ENCODE results near the gene TFDP1.

TFDP1 gene

DNA sequence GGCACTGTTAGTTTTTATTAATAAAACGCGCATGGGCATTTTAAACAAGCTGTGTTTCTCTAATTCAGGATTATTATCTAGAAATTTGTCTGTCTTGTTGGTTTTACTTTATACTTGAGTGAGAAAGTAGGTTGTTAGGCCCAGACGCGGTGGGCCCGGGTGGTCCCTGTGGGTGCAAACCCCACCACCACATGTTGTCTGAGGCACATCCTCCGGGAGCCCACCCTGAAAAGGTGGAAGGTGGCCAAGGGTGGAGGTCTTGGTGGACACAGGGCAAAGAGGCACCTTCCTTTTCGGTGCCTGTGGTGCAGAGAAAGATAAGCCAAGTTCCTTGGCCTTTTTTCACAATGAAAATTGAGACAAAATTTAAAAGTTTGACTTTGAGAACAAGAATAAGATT is 56.9 kb downstream of the TFDP1 start:
- H3K4me3 ChIP-seq (ENCODE audit: low read length) = no peak overlapping the region
- TF ChIP-seq ZNF274 (IDR thresholded peaks at IDR 0.05; ENCODE audit: low read depth, low read length) = no peak

- no peak for TF ChIP-seq ZNF274 (IDR thresholded peaks at IDR 0.05; ENCODE audit: low read depth, low read length)
- no peak overlapping the region for H3K4me3 ChIP-seq (ENCODE audit: low read length)
Measured at GRCh38 chr13:113642563-113642962, 58.0 kb downstream of the TFDP1 start.

DNA sequence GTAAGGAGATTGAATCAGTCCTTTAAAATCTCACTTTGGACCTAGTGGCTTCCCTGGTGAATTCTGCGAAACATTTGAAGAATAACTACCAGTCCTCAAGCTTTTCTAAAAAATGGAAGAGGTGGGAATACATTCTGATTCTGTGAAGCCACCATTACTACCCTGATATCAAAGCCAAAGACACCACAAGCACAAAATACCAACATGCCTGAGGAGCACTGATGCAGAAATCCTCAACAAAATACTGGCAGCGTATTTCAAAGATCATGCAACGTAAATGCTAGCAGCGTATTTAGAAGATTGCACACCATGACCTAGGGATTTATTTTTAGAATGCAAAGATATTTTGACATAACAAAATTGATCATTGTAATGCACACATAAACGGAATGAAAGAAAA is 59.0 kb downstream of the TFDP1 start:
- no peak for TF ChIP-seq ZNF274 (IDR thresholded peaks at IDR 0.05; ENCODE audit: low read depth, low read length)
- no peak overlapping the region for H3K4me3 ChIP-seq (ENCODE audit: low read length)

DNA sequence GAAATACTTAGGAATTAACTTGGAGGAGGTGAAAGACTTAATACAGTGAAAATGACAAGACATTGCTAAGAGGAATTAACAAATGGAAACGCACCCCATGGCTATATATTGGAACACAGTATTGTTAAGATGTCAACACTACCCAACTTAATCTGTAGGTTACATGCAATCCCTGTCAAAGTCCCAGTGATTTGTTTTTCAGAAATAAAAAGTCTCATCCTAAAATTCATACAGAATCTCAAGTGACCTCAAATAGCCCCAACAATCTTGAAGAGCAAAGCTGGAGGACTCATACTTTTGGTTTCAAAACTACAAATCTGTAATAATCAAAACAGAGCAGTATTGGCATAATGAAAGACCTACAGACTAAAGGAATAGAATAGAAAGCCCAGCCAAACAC is 60.2 kb downstream of the TFDP1 start:
- no peak for TF ChIP-seq ZNF274 (IDR thresholded peaks at IDR 0.05; ENCODE audit: low read depth, low read length)
- no peak overlapping the region for H3K4me3 ChIP-seq (ENCODE audit: low read length)

DNA sequence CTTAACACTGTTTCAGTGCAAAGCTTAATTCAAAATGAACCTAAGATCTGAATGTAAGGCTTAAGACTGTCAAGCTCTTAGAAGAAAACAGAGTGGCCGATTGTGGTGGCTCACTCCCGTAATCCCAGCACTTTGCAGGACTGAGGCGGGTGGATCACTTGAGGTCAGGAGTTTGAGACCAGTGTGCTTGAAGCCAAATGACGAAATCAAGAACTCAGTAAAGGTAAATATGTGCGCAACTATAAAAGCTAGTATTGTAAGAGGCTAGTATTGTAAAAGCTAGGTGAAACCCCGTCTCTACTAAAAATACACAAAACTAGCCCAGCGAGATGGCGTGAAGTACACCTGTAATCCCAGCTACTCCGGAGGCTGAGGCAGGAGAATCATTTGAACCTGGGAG is 60.8 kb downstream of the TFDP1 start:
- no peak for TF ChIP-seq ZNF274 (IDR thresholded peaks at IDR 0.05; ENCODE audit: low read depth, low read length)
- no peak overlapping the region for H3K4me3 ChIP-seq (ENCODE audit: low read length)

- no peak overlapping the region for H3K4me3 ChIP-seq (ENCODE audit: low read length)
- no peak for TF ChIP-seq ZNF274 (IDR thresholded peaks at IDR 0.05; ENCODE audit: low read depth, low read length)
Measured at GRCh38 chr13:113646376-113646775, 61.8 kb downstream of the TFDP1 start.

GRCh38 chr13:113646921-113647340 is 62.4 kb downstream of the TFDP1 start:
- no peak overlapping the region for H3K4me3 ChIP-seq (ENCODE audit: low read length)
- TF ChIP-seq ZNF274 (IDR thresholded peaks at IDR 0.05; ENCODE audit: low read depth, low read length) = no peak

DNA sequence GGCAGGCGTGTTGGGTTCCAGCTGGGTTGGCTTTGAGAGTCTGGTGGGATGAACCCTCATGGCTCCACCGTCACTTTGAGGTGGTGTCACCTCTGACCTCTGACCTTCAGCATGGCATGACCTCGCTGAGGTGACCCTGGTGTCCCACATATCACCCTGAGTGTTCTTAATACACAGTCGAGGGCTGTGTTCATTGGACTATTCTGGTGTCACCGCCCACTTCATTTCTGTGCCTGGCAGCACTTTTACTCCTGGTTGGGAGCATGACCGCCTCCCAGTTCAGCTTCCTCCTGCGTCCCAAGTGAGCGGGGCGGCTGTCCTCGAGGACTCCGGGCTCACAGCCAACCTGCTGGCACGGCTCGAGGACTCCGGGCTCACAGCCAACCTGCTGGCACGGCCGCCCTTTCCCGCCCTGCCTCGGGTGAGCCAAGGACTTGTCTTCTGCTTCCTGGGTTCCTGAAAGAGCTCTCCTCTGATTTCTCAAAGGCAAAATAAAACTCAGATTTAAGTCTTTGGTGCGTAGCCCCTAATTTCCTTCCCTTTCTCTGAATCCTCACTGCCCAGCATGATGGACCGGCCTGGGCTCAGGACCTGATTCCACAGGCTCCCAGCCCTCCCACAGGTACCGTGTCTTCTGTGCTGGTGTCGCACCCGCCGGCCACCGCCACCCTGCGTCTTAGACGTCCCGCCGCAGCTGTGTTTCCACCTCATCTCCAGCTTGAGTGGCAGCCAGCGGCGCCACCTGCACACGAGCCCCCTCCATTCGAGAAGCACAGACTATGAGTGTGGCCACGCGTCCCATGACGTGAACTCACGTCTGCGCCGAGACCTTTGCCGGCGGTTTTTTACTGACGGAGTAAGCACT is 63.0 kb downstream of the TFDP1 start:
- no peak for TF ChIP-seq ZNF274 (IDR thresholded peaks at IDR 0.05; ENCODE audit: low read depth, low read length)
- no peak overlapping the region for H3K4me3 ChIP-seq (ENCODE audit: low read length)

GRCh38 chr13:113648216-113648610 is 63.7 kb downstream of the TFDP1 start:
- no peak for TF ChIP-seq ZNF274 (IDR thresholded peaks at IDR 0.05; ENCODE audit: low read depth, low read length)
- no peak overlapping the region for H3K4me3 ChIP-seq (ENCODE audit: low read length)

- TF ChIP-seq ZNF274 (IDR thresholded peaks at IDR 0.05; ENCODE audit: low read depth, low read length) = no peak
- H3K4me3 ChIP-seq (ENCODE audit: low read length) = no peak overlapping the region
Measured at GRCh38 chr13:113649212-113649611, 64.7 kb downstream of the TFDP1 start.

DNA sequence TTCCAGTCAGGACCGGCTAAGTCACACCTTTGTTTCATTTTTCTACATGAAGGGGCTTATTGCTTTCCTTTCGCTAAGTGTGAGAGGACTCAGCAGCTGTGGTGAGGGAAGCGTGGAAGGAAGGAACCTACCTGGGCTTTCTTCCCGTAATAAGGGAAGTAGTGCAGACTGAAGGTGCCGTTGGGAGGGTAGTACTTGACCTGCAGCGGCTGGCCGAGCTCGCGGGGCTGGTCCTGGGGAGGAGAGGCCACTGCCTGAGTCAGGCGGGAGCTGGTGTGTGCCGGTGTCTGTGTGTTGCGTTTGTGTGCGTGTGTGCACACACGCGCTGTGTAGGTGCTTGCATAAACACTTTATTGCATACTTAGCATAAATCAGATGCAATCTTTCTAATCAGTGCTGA is 65.7 kb downstream of the TFDP1 start:
- H3K4me3 ChIP-seq (ENCODE audit: low read length) = no peak overlapping the region
- TF ChIP-seq ZNF274 (IDR thresholded peaks at IDR 0.05; ENCODE audit: low read depth, low read length) = no peak

DNA sequence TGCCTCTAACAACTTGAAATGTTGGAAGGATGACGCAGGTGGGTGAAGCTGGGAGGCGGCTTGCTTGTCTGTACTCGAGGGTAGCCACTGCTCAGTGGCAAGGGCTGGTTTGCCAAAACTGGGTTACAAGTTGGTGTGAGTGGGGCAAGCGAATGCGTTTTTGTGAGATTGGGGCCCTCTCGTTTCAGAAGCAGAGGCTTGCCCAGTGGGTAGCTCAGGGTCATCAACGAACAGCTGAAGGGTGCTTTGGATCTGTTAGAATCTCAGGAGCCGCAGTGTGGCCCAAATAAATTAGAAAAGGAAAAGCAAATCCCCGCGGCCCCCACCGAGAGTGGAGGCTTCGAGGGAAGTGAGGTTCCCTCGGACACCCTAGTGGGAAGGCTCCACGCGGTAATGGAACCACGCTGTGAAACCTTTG is 66.2 kb downstream of the TFDP1 start:
- TF ChIP-seq ZNF274 (IDR thresholded peaks at IDR 0.05; ENCODE audit: low read depth, low read length) = no peak
- no peak overlapping the region for H3K4me3 ChIP-seq (ENCODE audit: low read length)

- no peak overlapping the region for H3K4me3 ChIP-seq (ENCODE audit: low read length)
- no peak for TF ChIP-seq ZNF274 (IDR thresholded peaks at IDR 0.05; ENCODE audit: low read depth, low read length)
Measured at GRCh38 chr13:113651511-113652403, 67.2 kb downstream of the TFDP1 start.

DNA sequence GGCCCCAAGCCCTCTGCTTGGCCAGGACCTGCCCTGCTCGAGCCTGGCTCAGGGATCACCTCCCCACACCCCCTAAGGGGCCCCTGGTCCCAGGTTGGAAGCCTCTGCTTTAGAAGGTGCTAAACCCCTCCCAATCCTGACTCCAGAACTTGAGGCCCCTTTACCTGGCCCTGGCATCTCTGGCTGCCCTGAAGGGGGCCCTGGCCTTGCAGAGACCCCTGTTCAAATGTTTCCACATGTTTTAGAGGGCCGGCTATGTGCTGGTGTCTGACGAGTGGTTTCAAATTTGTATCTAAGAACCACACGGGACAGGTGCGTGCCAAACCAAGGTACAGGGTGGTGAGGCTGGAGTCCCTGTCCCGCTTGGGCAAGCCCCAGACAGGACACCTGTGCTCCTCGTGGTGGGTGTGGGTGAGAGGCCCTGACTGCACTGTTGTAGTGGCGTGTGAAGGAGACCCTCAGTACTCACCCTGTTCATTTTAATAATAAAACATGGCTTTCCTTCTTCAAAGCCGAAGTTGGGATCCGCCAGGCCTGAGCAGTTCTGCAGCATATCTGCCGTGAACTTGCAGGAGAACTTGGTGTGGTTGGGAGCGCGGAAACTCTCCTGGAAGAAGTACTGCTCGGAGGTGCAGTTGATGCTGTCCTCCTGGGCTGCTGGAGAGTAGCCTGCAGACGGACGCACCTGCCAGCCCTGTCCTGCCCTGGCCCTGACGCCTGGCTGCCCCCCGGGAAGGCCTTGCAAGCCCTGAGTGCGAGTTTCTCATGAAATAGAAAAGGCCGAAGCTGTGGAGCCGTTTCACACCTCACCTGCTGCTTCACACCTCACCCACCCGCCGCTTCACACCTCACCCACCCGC is 68.1 kb downstream of the TFDP1 start:
- TF ChIP-seq ZNF274 (IDR thresholded peaks at IDR 0.05; ENCODE audit: low read depth, low read length) = no peak
- no peak overlapping the region for H3K4me3 ChIP-seq (ENCODE audit: low read length)

Measured in GM08714 (cell line).